GM21717 (cell line): ENCODE measurements around the gene TNFRSF14.

Experiments
- ATAC-seq: cut with Tn5 transposase; IDR thresholded peaks from one replicate; pipeline ENCODE4 v1.9.1; 2021; ENCODE audit warnings: mild to moderate bottlenecking, moderate library complexity; ENCODE audit not compliant: unreplicated experiment

The TNFRSF14 gene

GRCh38 chr1:2556277-2556677, at the start of gene TNFRSF14:
Gene TNFRSF14 (plus strand): TSS chr1:2556371. CDS start chr1:2556665, 294 bp downstream.
- ATAC-seq = peak; percentile 35

- ATAC-seq = no peak
Measured at GRCh38 chr1:2506901-2507565, 49.1 kb upstream of the TNFRSF14 start.

GRCh38 chr1:2507744-2508155, 48.4 kb upstream of the TNFRSF14 start:
- no peak for ATAC-seq

GRCh38 chr1:2508180-2508579, 48.0 kb upstream of the TNFRSF14 start:
- no peak for ATAC-seq

- no peak for ATAC-seq
Measured at GRCh38 chr1:2508751-2509150, 47.4 kb upstream of the TNFRSF14 start.

- ATAC-seq = no peak
Measured at GRCh38 chr1:2509589-2509988, 46.6 kb upstream of the TNFRSF14 start.

- ATAC-seq = no peak
Measured at GRCh38 chr1:2510366-2511155, 45.6 kb upstream of the TNFRSF14 start.

GRCh38 chr1:2512862-2513421, 43.2 kb upstream of the TNFRSF14 start:
- ATAC-seq = no peak

- no peak for ATAC-seq
Measured at GRCh38 chr1:2513939-2514652, 42.1 kb upstream of the TNFRSF14 start.

- no peak for ATAC-seq
Measured at GRCh38 chr1:2514863-2515762, 41.1 kb upstream of the TNFRSF14 start.

- no peak for ATAC-seq
Measured at GRCh38 chr1:2515763-2516080, 40.4 kb upstream of the TNFRSF14 start.

- no peak for ATAC-seq
Measured at GRCh38 chr1:2516124-2516523, 40.0 kb upstream of the TNFRSF14 start.

GRCh38 chr1:2516946-2517345, 39.2 kb upstream of the TNFRSF14 start:
- no peak for ATAC-seq

GRCh38 chr1:2517966-2518365, 38.2 kb upstream of the TNFRSF14 start:
- ATAC-seq = no peak

- no peak for ATAC-seq
Measured at GRCh38 chr1:2518528-2518927, 37.6 kb upstream of the TNFRSF14 start.

- no peak for ATAC-seq
Measured at GRCh38 chr1:2519029-2519685, 37.0 kb upstream of the TNFRSF14 start.

- ATAC-seq = no peak
Measured at GRCh38 chr1:2519729-2520128, 36.4 kb upstream of the TNFRSF14 start.

- no peak for ATAC-seq
Measured at GRCh38 chr1:2520206-2520605, 36.0 kb upstream of the TNFRSF14 start.

- no peak for ATAC-seq
Measured at GRCh38 chr1:2520806-2521205, 35.4 kb upstream of the TNFRSF14 start.

- ATAC-seq = no peak
Measured at GRCh38 chr1:2522230-2522629, 33.9 kb upstream of the TNFRSF14 start.
